ENCODE data around the gene EID2B. TPM values are rescaled to one million over a fixed set of nuclear protein-coding genes. Genes with fewer than 3 reads are reported as not detected.

Gene EID2B
- total and polyA plus RNA-seq, 10 donors, result 2.0 to 5.7 (median 4.7) TPM

DNA sequence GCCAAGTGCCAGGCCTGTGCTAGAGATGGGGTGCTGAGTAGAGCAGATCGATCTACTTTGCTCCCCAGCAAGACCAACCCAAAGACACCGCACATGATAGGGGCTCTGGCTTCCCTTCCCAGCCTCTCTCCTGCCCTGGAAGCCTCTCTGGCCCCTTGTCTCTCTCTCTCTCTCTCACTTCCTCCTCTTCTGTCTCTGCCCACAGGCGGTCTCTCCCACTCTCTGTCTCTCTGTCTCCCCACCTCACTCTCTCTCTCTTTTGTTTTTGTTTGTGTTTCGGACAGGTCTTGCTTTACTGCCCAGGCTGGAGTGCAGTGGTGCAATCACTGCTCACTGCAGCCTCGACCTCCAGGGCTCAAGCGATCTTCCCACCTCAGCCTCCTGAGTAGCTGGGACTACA lies 16.4 kb downstream of the EID2B start:
- Histone ChIP-seq H3K27me3 (replicated peaks in 1 of 7) (peaks cover 2 to 79% (median 40%) of the 10 kb centered on the region in 7 donors), H3K4me3 (peak overlapping the region in 1 of 8 donors; percentile 58), H3K36me3 (no peaks in the 10 kb centered on the region), H3K9me3 (no peaks in the 10 kb centered on the region), H3K4me1 (peaks cover 11 to 20% (median 17%) of the 10 kb centered on the region in 6 donors), H3K27ac (no peak overlapping the region)
- intact Hi-C loops (cut with DNase I; ENCODE audit: low total_unique reads), result no loop called here
- DNase-seq, result peak; percentile 30
- TF ChIP-seq POLR2AphosphoS5 (IDR thresholded peaks at IDR 0.05) (no peak), POLR2A (IDR thresholded peaks at IDR 0.05) (no peak)
- TF ChIP-seq, protein P1, sequence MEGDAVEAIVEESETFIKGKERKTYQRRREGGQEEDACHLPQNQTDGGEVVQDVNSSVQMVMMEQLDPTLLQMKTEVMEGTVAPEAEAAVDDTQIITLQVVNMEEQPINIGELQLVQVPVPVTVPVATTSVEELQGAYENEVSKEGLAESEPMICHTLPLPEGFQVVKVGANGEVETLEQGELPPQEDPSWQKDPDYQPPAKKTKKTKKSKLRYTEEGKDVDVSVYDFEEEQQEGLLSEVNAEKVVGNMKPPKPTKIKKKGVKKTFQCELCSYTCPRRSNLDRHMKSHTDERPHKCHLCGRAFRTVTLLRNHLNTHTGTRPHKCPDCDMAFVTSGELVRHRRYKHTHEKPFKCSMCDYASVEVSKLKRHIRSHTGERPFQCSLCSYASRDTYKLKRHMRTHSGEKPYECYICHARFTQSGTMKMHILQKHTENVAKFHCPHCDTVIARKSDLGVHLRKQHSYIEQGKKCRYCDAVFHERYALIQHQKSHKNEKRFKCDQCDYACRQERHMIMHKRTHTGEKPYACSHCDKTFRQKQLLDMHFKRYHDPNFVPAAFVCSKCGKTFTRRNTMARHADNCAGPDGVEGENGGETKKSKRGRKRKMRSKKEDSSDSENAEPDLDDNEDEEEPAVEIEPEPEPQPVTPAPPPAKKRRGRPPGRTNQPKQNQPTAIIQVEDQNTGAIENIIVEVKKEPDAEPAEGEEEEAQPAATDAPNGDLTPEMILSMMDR (IDR thresholded peaks at IDR 0.05 in 8 of 11, conservative IDR thresholded peaks at IDR 0.05 in 3 of 11), result no peak
- WGBS, 5 donors, result 38 to 46% (median 40%) methylated on average over 6 of the region's 6 CpGs

- intact Hi-C loops (cut with DNase I; ENCODE audit: low total_unique reads), result no loop called here
- no peak for DNase-seq
- H3K36me3 ChIP-seq, result no peaks in the 10 kb centered on the region
- H3K4me1 ChIP-seq, result peaks cover 11 to 20% (median 17%) of the 10 kb centered on the region in 6 donors
- no peak overlapping the region for H3K27ac ChIP-seq
- H3K9me3 ChIP-seq, result no peaks in the 10 kb centered on the region
- WGBS, 5 donors, result 5 to 10% (median 5%) methylated on average over 34 to 44 of the region's 44 CpGs
- H3K27me3 ChIP-seq (replicated peaks in 1 of 7), result peaks cover 2 to 85% (median 40%) of the 10 kb centered on the region in 7 donors
- TF ChIP-seq POLR2AphosphoS5 (IDR thresholded peaks at IDR 0.05) (no peak), POLR2A (IDR thresholded peaks at IDR 0.05) (no peak)
- TF ChIP-seq, protein P1 (IDR thresholded peaks at IDR 0.05 in 8 of 11, conservative IDR thresholded peaks at IDR 0.05 in 3 of 11), result no peak
- peak overlapping the region in 7 of 8 donors; percentile 21 to 58 (median 27) for H3K4me3 ChIP-seq
Measured at GRCh38 chr19:39515551-39516191, 17.0 kb downstream of the EID2B start.

DNA sequence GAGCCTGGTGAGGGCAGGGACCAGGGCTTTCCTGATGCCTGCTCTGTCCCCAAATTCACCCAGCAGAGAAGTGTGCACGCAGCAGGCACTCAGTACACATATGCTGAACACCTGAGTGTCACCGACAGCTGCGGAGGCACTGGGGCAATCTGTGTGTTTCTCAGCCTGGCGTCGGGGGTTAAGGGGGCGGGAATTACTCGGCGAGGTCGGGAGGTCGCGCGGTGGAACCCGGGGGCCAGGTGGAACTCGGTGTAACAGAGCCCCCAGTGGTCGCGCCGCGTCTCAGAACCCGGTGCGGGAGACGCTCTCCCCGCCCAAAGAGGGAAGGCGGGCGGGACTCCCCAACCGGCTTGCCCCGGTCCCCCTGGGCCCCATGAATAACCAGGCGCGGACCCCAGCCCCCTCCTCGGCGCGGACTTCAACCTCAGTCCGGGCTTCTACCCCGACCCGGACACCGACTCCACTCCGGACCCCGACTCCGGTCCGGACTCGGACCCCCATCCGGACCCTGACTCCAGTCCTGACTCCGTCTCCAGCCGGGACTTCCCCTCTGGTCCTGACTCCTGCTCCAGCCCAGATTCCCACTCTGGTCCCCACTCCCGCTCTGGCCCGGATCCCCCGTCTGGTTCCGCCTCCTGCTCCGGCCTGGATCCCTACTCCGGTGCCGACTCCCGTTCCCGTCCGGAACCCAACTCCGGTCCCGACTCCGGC lies 17.7 kb downstream of the EID2B start, which contains the start of gene SELENOV:
Gene SELENOV, plus strand, starts transcription at position 300 of the 711 bp plus-strand sequence. Its CDS starts 74 bp downstream, at position 374.
- Histone ChIP-seq H3K27ac (no peak within 1 kb of the TSS), H3K27me3 (replicated peaks in 1 of 7) (peaks cover 2 to 86% (median 40%) of the 10 kb centered on the region in 7 donors), H3K4me1 (peaks cover 11 to 20% (median 17%) of the 10 kb centered on the region in 6 donors), H3K4me3 (peak within 1 kb of the TSS in 7 of 8 donors; percentile 21 to 58 (median 27)), H3K9me3 (no peaks in the 10 kb centered on the region), H3K36me3 (no peaks in the 10 kb centered on the region)
- peak; percentile 76 for DNase-seq
- WGBS, 5 donors, result 1 to 4% (median 3%) methylated on average over 35 to 56 of the region's 56 CpGs
- intact Hi-C loops (cut with DNase I; ENCODE audit: low total_unique reads), result no loop called here
- TF ChIP-seq, protein P1 (IDR thresholded peaks at IDR 0.05 in 8 of 11, conservative IDR thresholded peaks at IDR 0.05 in 3 of 11), result no peak
- TF ChIP-seq POLR2AphosphoS5 (IDR thresholded peaks at IDR 0.05) (no peak), POLR2A (IDR thresholded peaks at IDR 0.05) (no peak)

GRCh38 chr19:39512988-39513387 lies 19.7 kb downstream of the EID2B start:
- no peak overlapping the region for H3K4me3 ChIP-seq
- H3K27ac ChIP-seq, result no peak overlapping the region
- WGBS, 5 donors, result 44 to 65% (median 53%) methylated on average over 2 of the region's 2 CpGs
- TF ChIP-seq, protein P1 (IDR thresholded peaks at IDR 0.05 in 8 of 11, conservative IDR thresholded peaks at IDR 0.05 in 3 of 11), result no peak
- no peak for TF ChIP-seq POLR2A (IDR thresholded peaks at IDR 0.05)
- TF ChIP-seq POLR2AphosphoS5 (IDR thresholded peaks at IDR 0.05), result no peak
- H3K36me3 ChIP-seq, result no peaks in the 10 kb centered on the region
- no peaks in the 10 kb centered on the region for H3K9me3 ChIP-seq
- peaks cover 2 to 91% (median 45%) of the 10 kb centered on the region in 7 donors for H3K27me3 ChIP-seq (replicated peaks in 1 of 7)
- peaks cover 11 to 20% (median 17%) of the 10 kb centered on the region in 6 donors for H3K4me1 ChIP-seq
- no peak for DNase-seq
- intact Hi-C loops (cut with DNase I; ENCODE audit: low total_unique reads), result no loop called here

All from spleen (tissue), 11 donors.